Keratinocyte (primary cell): ENCODE results near the gene NSUN2. TPM values are rescaled to one million over a fixed set of nuclear protein-coding genes. Genes with fewer than 3 reads are reported as not detected.

Experiments used
- DNase-seq: peaks from one replicate; pipeline ENCODE4 v3.0.0-alpha.2; 2011; ENCODE audit warnings: low read depth, missing footprints, low spot score
- FAIRE-seq: peaks from 2 replicates; lab custom pipeline; 2011; peaks lifted over from hg19 to GRCh38; lab: Jason Lieb, UNC
- H2AFZ ChIP-seq: 2 replicates; pipeline ENCODE4 v1.6.0; 2012; ENCODE audit warnings: low read length, control low read depth, inconsistent platforms; ENCODE audit not compliant: control insufficient read depth
- H3K27ac ChIP-seq: 2 replicates; pipeline ENCODE4 v1.5.1; 2011; ENCODE audit warnings: low read length; ENCODE audit not compliant: control insufficient read depth, insufficient read depth
- H3K27me3 ChIP-seq: 3 replicates; pipeline ENCODE4 v1.6.0; 2011; ENCODE audit warnings: low read length; ENCODE audit not compliant: control insufficient read depth, insufficient read depth; ENCODE audit errors: extremely low read depth
- H3K36me3 ChIP-seq, 2 experiments: 2 replicates in 1 of 2; 3 replicates in 1 of 2; pipeline ENCODE4 v1.5.1; 2011; ENCODE audit warnings: low read length in 2 of 2, mild to moderate bottlenecking in 1 of 2; ENCODE audit not compliant: control insufficient read depth in 2 of 2, insufficient read depth in 2 of 2; ENCODE audit errors: extremely low read depth in 1 of 2
- H3K4me1 ChIP-seq: 3 replicates; pipeline ENCODE4 v1.5.1; 2011; ENCODE audit warnings: low read length; ENCODE audit not compliant: control insufficient read depth, insufficient read depth; ENCODE audit errors: extremely low read depth
- H3K4me2 ChIP-seq: 3 replicates; pipeline ENCODE4 v1.6.0; 2011; ENCODE audit warnings: low read depth, low read length; ENCODE audit not compliant: control insufficient read depth, insufficient read depth; ENCODE audit errors: extremely low read depth
- H3K4me3 ChIP-seq, 3 experiments: fragments of 200-600 bp in 1 of 3; sonication (generic) in 1 of 3; 2 replicates in 2 of 3; 3 replicates in 1 of 3; pipeline ENCODE4 v1.5.1; 2011 to 2016; ENCODE audit warnings: low read length in 3 of 3, mild to moderate bottlenecking in 3 of 3, control low read depth in 2 of 3, inconsistent platforms in 1 of 3, low read depth in 1 of 3, mixed read lengths in 1 of 3, mixed run types in 1 of 3, moderate library complexity in 1 of 3; ENCODE audit not compliant: control insufficient read depth in 2 of 3, insufficient read depth in 2 of 3; ENCODE audit errors: extremely low read depth in 1 of 3
- H3K79me2 ChIP-seq: 2 replicates; pipeline ENCODE4 v1.6.0; 2012; ENCODE audit warnings: low read length; ENCODE audit not compliant: control insufficient read depth, insufficient read depth
- H3K9ac ChIP-seq: 3 replicates; pipeline ENCODE4 v1.6.0; 2011; ENCODE audit warnings: low read length; ENCODE audit not compliant: control insufficient read depth, insufficient read depth; ENCODE audit errors: extremely low read depth
- H3K9me1 ChIP-seq: 3 replicates; pipeline ENCODE4 v1.6.0; 2011; ENCODE audit warnings: low read length; ENCODE audit not compliant: control insufficient read depth, insufficient read depth; ENCODE audit errors: extremely low read depth
- H3K9me3 ChIP-seq: 2 replicates; pipeline ENCODE4 v1.5.1; 2012; ENCODE audit warnings: low read depth, low read length; ENCODE audit not compliant: control insufficient read depth
- H4K20me1 ChIP-seq: 3 replicates; pipeline ENCODE4 v1.6.0; 2011; ENCODE audit warnings: low read length; ENCODE audit not compliant: control insufficient read depth, insufficient read depth; ENCODE audit errors: extremely low read depth
- CTCF ChIP-seq, 3 experiments: IDR thresholded peaks in 1 of 3; conservative IDR thresholded peaks in 1 of 3; optimal IDR thresholded peaks in 1 of 3; 2 replicates in 2 of 3; 3 replicates in 1 of 3; pipeline versions ENCODE3 to v1.5.1; 2011; ENCODE audit warnings: low read length in 3 of 3, mild to moderate bottlenecking in 3 of 3, moderate library complexity in 2 of 3, control low read depth in 1 of 3, inconsistent platforms in 1 of 3; ENCODE audit not compliant: insufficient read depth in 2 of 3; ENCODE audit errors: extremely low read depth in 1 of 3
- EZH2 ChIP-seq: IDR thresholded peaks from one replicate; pipeline ENCODE4 v1.6.1; 2012; ENCODE audit warnings: inconsistent platforms, mild to moderate bottlenecking, low read length, moderate library complexity
- dilution Hi-C: fragments of 300-500 bp; cut with MboI; formaldehyde crosslinking; loops from one replicate; pipeline ENCODE4 v1.7.0; 2020; ENCODE audit warnings: low sequenced_read_pairs; ENCODE audit not compliant: extremely low pct_ligation_motif_present
- polyA plus RNA-seq, 5 experiments: library from polyadenylated mRNA; depleted of rRNA in 3 of 5; stranded (reverse) in 3 of 5; stranded (forward) in 1 of 5; unstranded in 1 of 5; fragments of >200 nt; gene quantifications; 1 replicate in 1 of 5; 2 replicates in 3 of 5; 3 replicates in 1 of 5; pipeline versions ENCODE4 v1.2.1 to v1.2.3, GENCODE V29; 2011 to 2012; ENCODE audit warnings: missing spikeins in 2 of 5, low read depth in 1 of 5, low replicate concordance in 1 of 5

Gene NSUN2
- polyA plus RNA-seq, 1 donor (not counting 4 experiments of a cell fraction or from before 2014, with no cell fraction given), result 91.2 TPM

GRCh38 chr5:6570530-6570929 is 62.3 kb downstream of the NSUN2 start:
- no peak overlapping the region for H3K27ac ChIP-seq
- no peaks in the 10 kb centered on the region for H3K27me3 ChIP-seq
- no peak for TF ChIP-seq CTCF (optimal IDR thresholded peaks at IDR 0.05 in 1 of 3, IDR thresholded peaks at IDR 0.05 in 1 of 3, conservative IDR thresholded peaks at IDR 0.05 in 1 of 3; ENCODE audit: extremely low read depth in 1 of 3, insufficient read depth in 2 of 3, low read length in 3 of 3)
- no peak for TF ChIP-seq EZH2
- H3K4me3 ChIP-seq, result no peak overlapping the region
- no peak overlapping the region for H3K9ac ChIP-seq
- no peaks in the 10 kb centered on the region for H4K20me1 ChIP-seq
- DNase-seq (no peak), FAIRE-seq (no peak)
- H3K9me3 ChIP-seq, result no peaks in the 10 kb centered on the region
- no peaks in the 10 kb centered on the region for H3K36me3 ChIP-seq
- H3K79me2 ChIP-seq, result no peaks in the 10 kb centered on the region
- no peak overlapping the region for H2AFZ ChIP-seq
- dilution Hi-C loops, result no loop called here
- no peaks in the 10 kb centered on the region for H3K9me1 ChIP-seq
- no peaks in the 10 kb centered on the region for H3K4me1 ChIP-seq
- H3K4me2 ChIP-seq, result no peak overlapping the region

- H3K27ac ChIP-seq, result no peak overlapping the region
- H3K4me3 ChIP-seq, result no peak overlapping the region
- no peak for DNase-seq
- FAIRE-seq, result no peak
- no peaks in the 10 kb centered on the region for H3K79me2 ChIP-seq
- no peaks in the 10 kb centered on the region for H3K9me1 ChIP-seq
- H3K4me1 ChIP-seq, result no peaks in the 10 kb centered on the region
- no peak for TF ChIP-seq CTCF (optimal IDR thresholded peaks at IDR 0.05 in 1 of 3, IDR thresholded peaks at IDR 0.05 in 1 of 3, conservative IDR thresholded peaks at IDR 0.05 in 1 of 3; ENCODE audit: extremely low read depth in 1 of 3, insufficient read depth in 2 of 3, low read length in 3 of 3)
- TF ChIP-seq EZH2, result no peak
- H2AFZ ChIP-seq, result no peak overlapping the region
- no peak overlapping the region for H3K4me2 ChIP-seq
- no peaks in the 10 kb centered on the region for H3K27me3 ChIP-seq
- dilution Hi-C loops, result no loop called here
- H4K20me1 ChIP-seq, result no peaks in the 10 kb centered on the region
- H3K36me3 ChIP-seq, result no peaks in the 10 kb centered on the region
- H3K9me3 ChIP-seq, result no peaks in the 10 kb centered on the region
- no peak overlapping the region for H3K9ac ChIP-seq
These were observed 64.0 kb downstream of the NSUN2 start for GRCh38 chr5:6568889-6569288.
